ENCODE results near the gene TMA16.

GRCh38 chr4:163556650-163557391 lies 62.3 kb downstream of the TMA16 start:
- TF ChIP-seq YY1 (IDR thresholded peaks at IDR 0.05; ENCODE audit: insufficient read depth, insufficient read length) (no peak), SUZ12 (IDR thresholded peaks at IDR 0.05; ENCODE audit: extremely low read depth, insufficient read depth, insufficient read length) (no peak), ZNF274 (IDR thresholded peaks at IDR 0.05; ENCODE audit: low read depth, low read length) (no peak)
